Tibial nerve (tissue), 4 donors: ENCODE results near the gene PIK3CD. TPM values are rescaled to one million over a fixed set of nuclear protein-coding genes. Genes with fewer than 3 reads are reported as not detected.

Source experiments
- DNase-seq, 2 donors: peaks; one replicate each; pipeline ENCODE4 v3.0.0-alpha.2; 2019; ENCODE audit warnings: low spot score in 2 of 2
- H3K27ac ChIP-seq, 4 donors: fragments of 200-600 bp; sonication (generic) in 3 of 4; one replicate each; pipeline ENCODE4 v1.5.1; 2017 to 2019; ENCODE audit warnings: mild to moderate bottlenecking in 1 of 4
- H3K27me3 ChIP-seq, 2 donors: fragments of 200-600 bp; sonication (generic) in 1 of 2; one replicate each; pipeline versions ENCODE4 v1.5.1 to v1.6.0; 2017 to 2019
- H3K36me3 ChIP-seq, 3 donors: fragments of 200-600 bp; sonication (generic); one replicate each; pipeline ENCODE4 v1.5.1; 2018 to 2019
- H3K4me1 ChIP-seq, 4 donors: fragments of 200-600 bp; sonication (generic) in 3 of 4; one replicate each; pipeline ENCODE4 v1.5.1; 2017 to 2019
- H3K4me3 ChIP-seq, 4 donors: fragments of 200-600 bp; sonication (generic) in 3 of 4; one replicate each; pipeline ENCODE4 v1.5.1; 2017 to 2019; ENCODE audit warnings: mild to moderate bottlenecking in 1 of 4, moderate library complexity in 1 of 4
- H3K9me3 ChIP-seq, 4 donors: fragments of 200-600 bp; sonication (generic) in 3 of 4; one replicate each; pipeline ENCODE4 v1.5.1; 2017 to 2019
- CTCF ChIP-seq, 5 experiments: fragments of 200-600 bp in 3 of 5; fragments of 450-650 bp in 2 of 5; sonication (generic) in 3 of 5; IDR thresholded peaks; one replicate each; pipeline ENCODE4 v1.5.1; 2016 to 2019; ENCODE audit warnings: antibody characterized with exemption in 5 of 5, mild to moderate bottlenecking in 3 of 5, moderate library complexity in 2 of 5
- EP300 ChIP-seq, 2 donors: sonication (generic); formaldehyde crosslinking; IDR thresholded peaks; one replicate each; pipeline ENCODE4 v1.6.1; 2017; ENCODE audit warnings: antibody characterized with exemption in 2 of 2, mild to moderate bottlenecking in 1 of 2
- POLR2A ChIP-seq, 2 donors: fragments of 450-650 bp; IDR thresholded peaks; one replicate each; pipeline ENCODE4 v1.6.1; 2017; ENCODE audit warnings: antibody characterized with exemption in 2 of 2, mild to moderate bottlenecking in 2 of 2, moderate library complexity in 2 of 2
- WGBS, 2 donors: methylation state at CpG; one replicate each; pipeline ENCODE4 v1.1.5; 2018; 5-methylcytosine and 5-hydroxymethylcytosine counted together
- total RNA-seq, 4 donors: library from RNA; depleted of rRNA; stranded (reverse); fragments of >200 nt; gene quantifications; one replicate each; pipeline ENCODE4 v1.1.0, GENCODE V29; 2016

The PIK3CD gene
- total RNA-seq, 4 donors from 2014 or later, result 6.9 to 18.0 (median 10.2) TPM

GRCh38 chr1:9723068-9723805 is 71.7 kb downstream of the PIK3CD start:
- peaks cover 0 to 98% (median 36%) of the 10 kb centered on the region in 3 donors for H3K36me3 ChIP-seq

GRCh38 chr1:9723926-9724325 is 72.4 kb downstream of the PIK3CD start:
- TF ChIP-seq EP300 (IDR thresholded peaks at IDR 0.05) (no peak), POLR2A (IDR thresholded peaks at IDR 0.05) (no peak), CTCF (IDR thresholded peaks at IDR 0.05) (no peak)
- Histone ChIP-seq H3K36me3 (peaks cover 0 to 98% (median 32%) of the 10 kb centered on the region in 3 donors), H3K27ac (no peak overlapping the region), H3K4me1 (peaks cover 0 to 6% (median under 1%) of the 10 kb centered on the region in 4 donors), H3K27me3 (no peaks in the 10 kb centered on the region), H3K4me3 (no peak overlapping the region), H3K9me3 (peaks cover 0 to 12% (median 0%) of the 10 kb centered on the region in 4 donors)
- 98 to 100% methylated on average over 6 of the region's 6 CpGs for WGBS, 2 donors
- DNase-seq, result no peak

More at GRCh38 chr1:9723068-9723805, 71.7 kb downstream of the PIK3CD start:
- Histone ChIP-seq H3K4me1 (peaks cover 0 to 13% (median 3%) of the 10 kb centered on the region in 4 donors), H3K9me3 (peaks cover 0 to 12% (median 0%) of the 10 kb centered on the region in 4 donors), H3K27ac (no peak overlapping the region), H3K4me3 (no peak overlapping the region), H3K27me3 (no peaks in the 10 kb centered on the region)
- no peak for TF ChIP-seq EP300 (IDR thresholded peaks at IDR 0.05)
- no peak for TF ChIP-seq POLR2A (IDR thresholded peaks at IDR 0.05)
- no peak for TF ChIP-seq CTCF (IDR thresholded peaks at IDR 0.05)
- 98% methylated on average over 14 of the region's 14 CpGs for WGBS, 2 donors
- DNase-seq, result no peak

GRCh38 chr1:9724706-9725476 is 73.4 kb downstream of the PIK3CD start:
- Histone ChIP-seq H3K4me1 (no peaks in the 10 kb centered on the region), H3K27me3 (no peaks in the 10 kb centered on the region), H3K4me3 (no peak overlapping the region), H3K27ac (no peak overlapping the region), H3K36me3 (peaks cover 0 to 100% (median 36%) of the 10 kb centered on the region in 3 donors), H3K9me3 (peaks cover 0 to 12% (median 0%) of the 10 kb centered on the region in 4 donors)
- WGBS, 2 donors, result 71 to 76% methylated on average over 20 to 21 of the region's 24 CpGs
- peak in 1 of 2 donors; percentile 23 for DNase-seq
- TF ChIP-seq CTCF (IDR thresholded peaks at IDR 0.05) (peak; percentile 50 to 81 (median 70)), EP300 (IDR thresholded peaks at IDR 0.05) (no peak)

- H3K4me1 ChIP-seq, result no peaks in the 10 kb centered on the region
- TF ChIP-seq POLR2A (IDR thresholded peaks at IDR 0.05) (no peak), CTCF (IDR thresholded peaks at IDR 0.05) (no peak), EP300 (IDR thresholded peaks at IDR 0.05) (no peak)
- no peak overlapping the region for H3K4me3 ChIP-seq
- H3K9me3 ChIP-seq, result peaks cover 0 to 12% (median 0%) of the 10 kb centered on the region in 4 donors
- DNase-seq, result no peak
- H3K27ac ChIP-seq, result no peak overlapping the region
- no peaks in the 10 kb centered on the region for H3K27me3 ChIP-seq
- H3K36me3 ChIP-seq, result peaks cover 0 to 100% (median 47%) of the 10 kb centered on the region in 3 donors
- 93 to 95% methylated on average over 6 of the region's 6 CpGs for WGBS, 2 donors
Measured at GRCh38 chr1:9726406-9726805, 74.9 kb downstream of the PIK3CD start.
